Measurements from ENCODE around the gene IQCN.

Gene IQCN, protein sequence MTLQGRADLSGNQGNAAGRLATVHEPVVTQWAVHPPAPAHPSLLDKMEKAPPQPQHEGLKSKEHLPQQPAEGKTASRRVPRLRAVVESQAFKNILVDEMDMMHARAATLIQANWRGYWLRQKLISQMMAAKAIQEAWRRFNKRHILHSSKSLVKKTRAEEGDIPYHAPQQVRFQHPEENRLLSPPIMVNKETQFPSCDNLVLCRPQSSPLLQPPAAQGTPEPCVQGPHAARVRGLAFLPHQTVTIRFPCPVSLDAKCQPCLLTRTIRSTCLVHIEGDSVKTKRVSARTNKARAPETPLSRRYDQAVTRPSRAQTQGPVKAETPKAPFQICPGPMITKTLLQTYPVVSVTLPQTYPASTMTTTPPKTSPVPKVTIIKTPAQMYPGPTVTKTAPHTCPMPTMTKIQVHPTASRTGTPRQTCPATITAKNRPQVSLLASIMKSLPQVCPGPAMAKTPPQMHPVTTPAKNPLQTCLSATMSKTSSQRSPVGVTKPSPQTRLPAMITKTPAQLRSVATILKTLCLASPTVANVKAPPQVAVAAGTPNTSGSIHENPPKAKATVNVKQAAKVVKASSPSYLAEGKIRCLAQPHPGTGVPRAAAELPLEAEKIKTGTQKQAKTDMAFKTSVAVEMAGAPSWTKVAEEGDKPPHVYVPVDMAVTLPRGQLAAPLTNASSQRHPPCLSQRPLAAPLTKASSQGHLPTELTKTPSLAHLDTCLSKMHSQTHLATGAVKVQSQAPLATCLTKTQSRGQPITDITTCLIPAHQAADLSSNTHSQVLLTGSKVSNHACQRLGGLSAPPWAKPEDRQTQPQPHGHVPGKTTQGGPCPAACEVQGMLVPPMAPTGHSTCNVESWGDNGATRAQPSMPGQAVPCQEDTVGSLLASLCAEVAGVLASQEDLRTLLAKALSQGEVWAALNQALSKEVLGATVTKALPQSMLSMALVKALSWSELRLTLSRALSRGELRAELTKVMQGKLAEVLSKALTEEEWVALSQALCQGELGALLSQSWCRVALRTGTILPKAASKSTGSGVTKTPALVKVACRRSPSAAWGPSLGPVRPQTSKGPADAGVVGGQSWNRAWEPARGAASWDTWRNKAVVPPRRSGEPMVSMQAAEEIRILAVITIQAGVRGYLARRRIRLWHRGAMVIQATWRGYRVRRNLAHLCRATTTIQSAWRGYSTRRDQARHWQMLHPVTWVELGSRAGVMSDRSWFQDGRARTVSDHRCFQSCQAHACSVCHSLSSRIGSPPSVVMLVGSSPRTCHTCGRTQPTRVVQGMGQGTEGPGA (N-terminal part only)

DNA sequence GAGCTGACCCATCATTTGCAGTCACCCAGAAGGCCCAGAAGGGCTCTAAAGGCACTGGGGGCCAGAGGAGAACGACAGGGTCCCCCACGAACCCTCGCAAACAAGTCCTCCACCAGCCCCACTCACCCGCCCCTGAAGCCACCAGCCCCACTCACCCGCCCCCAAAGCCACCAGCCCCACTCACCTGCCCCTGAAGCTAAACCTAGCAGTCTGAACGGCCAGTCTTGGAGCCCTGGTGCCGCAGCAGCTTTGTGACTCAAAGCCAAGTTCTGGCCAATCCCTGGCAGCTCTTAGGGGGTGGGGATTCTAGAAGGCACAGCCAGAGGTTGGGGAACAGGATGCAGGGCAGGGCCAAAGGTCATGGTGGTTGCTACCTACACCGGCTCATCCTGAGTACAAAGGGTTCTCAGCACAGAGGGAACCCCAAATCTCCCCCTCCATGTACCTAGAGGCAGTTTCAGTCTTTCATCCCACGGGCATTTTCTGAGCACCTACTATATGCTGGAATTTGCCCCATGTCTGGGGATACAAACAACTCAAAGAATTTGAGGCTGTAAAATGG lies at the start of gene IQCN:
Gene IQCN (minus strand): TSS at position 234 of the 562 bp plus-strand sequence. CDS start 4,974 bp downstream, outside the sequence.
- Histone ChIP-seq H2AFZ (ENCODE audit: low read depth, low read length) (no peak within 1 kb of the TSS), H3K27me3 (ENCODE audit: insufficient read depth, low read length) (no peaks in the 10 kb centered on the region), H3K4me1 (ENCODE audit: insufficient read depth, low read length) (peaks cover 7% of the 10 kb centered on the region), H3K36me3 (ENCODE audit: insufficient read depth, low read length) (peaks cover 15% of the 10 kb centered on the region), H3K4me3 (ENCODE audit: low read length) (no peak within 1 kb of the TSS), H3K9me3 (ENCODE audit: low read length) (no peaks in the 10 kb centered on the region)

- Histone ChIP-seq H2AFZ (ENCODE audit: low read depth, low read length) (peak within 1 kb of the TSS; percentile 53), H3K4me1 (ENCODE audit: insufficient read depth, low read length) (peaks cover 19% of the 10 kb centered on the region), H3K9me3 (ENCODE audit: low read length) (no peaks in the 10 kb centered on the region), H3K36me3 (ENCODE audit: insufficient read depth, low read length) (peaks cover 5% of the 10 kb centered on the region), H3K27me3 (ENCODE audit: insufficient read depth, low read length) (no peaks in the 10 kb centered on the region), H3K4me3 (ENCODE audit: low read length) (peak within 1 kb of the TSS; percentile 95)
These were observed 48.7 kb upstream of the IQCN start, which contains the start of gene LSM4 for GRCh38 chr19:18322759-18323460. LSM4 (minus strand) TSS chr19:18323076; CDS start chr19:18323020, 56 bp downstream.

GRCh38 chr19:18322318-18322758 lies 48.1 kb upstream of the IQCN start:
- H2AFZ ChIP-seq (ENCODE audit: low read depth, low read length) = peak overlapping the region; percentile 49
- no peaks in the 10 kb centered on the region for H3K27me3 ChIP-seq (ENCODE audit: insufficient read depth, low read length)
- H3K4me3 ChIP-seq (ENCODE audit: low read length) = peak overlapping the region; percentile 95
- no peaks in the 10 kb centered on the region for H3K9me3 ChIP-seq (ENCODE audit: low read length)
- H3K36me3 ChIP-seq (ENCODE audit: insufficient read depth, low read length) = peaks cover 5% of the 10 kb centered on the region
- H3K4me1 ChIP-seq (ENCODE audit: insufficient read depth, low read length) = peaks cover 19% of the 10 kb centered on the region

DNA sequence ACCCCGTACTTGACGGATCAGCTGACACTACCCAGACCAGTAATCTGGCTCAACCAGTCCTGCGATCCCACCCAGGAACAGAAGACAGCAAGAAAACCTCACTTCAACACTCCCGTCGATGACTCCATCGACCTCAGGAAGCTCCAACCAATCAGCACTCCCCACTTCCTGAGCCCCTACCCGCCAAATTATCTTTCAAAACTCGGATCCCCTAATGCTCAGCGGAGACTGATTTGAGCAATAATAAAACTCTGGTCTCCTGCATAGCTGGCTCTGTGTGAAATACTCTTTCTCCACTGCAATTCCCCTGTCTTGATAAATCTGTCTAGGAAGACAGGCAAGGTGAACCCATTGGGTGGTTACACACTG lies 47.5 kb upstream of the IQCN start:
- Histone ChIP-seq H3K4me1 (ENCODE audit: insufficient read depth, low read length) (peaks cover 19% of the 10 kb centered on the region), H3K9me3 (ENCODE audit: low read length) (no peaks in the 10 kb centered on the region), H3K36me3 (ENCODE audit: insufficient read depth, low read length) (peaks cover 5% of the 10 kb centered on the region), H3K4me3 (ENCODE audit: low read length) (peak overlapping the region; percentile 95), H3K27me3 (ENCODE audit: insufficient read depth, low read length) (no peaks in the 10 kb centered on the region), H2AFZ (ENCODE audit: low read depth, low read length) (no peak overlapping the region)

DNA sequence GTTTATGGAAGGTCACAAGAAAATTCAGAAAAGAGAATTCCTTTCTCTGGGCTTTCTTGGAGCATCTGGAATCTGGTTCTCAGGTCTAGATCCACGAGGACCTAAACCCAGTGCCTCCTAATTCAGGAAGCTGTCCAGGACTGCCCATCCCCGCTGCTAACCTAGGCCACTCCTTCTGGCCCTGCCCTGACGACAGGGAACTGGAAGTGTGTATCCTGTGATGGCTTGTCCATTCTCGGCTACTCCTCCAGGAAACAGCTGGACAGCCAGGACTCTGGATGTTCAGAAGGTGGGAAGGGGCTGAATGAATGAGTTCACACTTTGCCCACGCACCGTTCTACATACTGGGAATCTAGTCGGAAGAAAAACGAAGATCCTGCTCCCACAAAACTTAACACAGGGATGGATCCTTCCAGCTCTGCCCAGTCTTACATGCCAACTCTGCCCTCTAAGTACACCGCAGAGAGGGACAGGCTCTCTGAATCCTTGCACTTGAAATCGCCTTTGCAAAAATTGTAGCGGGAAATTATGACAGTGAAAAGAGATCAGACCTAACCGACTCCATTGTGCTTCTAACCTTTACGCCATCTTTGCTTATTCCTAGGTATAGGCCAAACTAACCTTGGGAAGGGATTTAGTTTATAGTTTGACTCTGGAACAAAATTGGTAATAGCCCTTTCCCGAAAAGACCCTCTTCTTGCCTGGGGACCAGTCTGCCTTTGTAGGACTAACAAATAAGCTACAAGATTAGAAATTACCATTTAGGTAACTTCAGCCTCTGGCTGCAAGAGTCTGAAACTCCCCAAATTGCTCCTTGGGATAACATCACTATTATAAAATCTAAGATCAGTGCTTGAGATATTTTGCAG lies 46.8 kb upstream of the IQCN start:
- peak overlapping the region; percentile 95 for H3K4me3 ChIP-seq (ENCODE audit: low read length)

GRCh38 chr19:18319591-18320135 lies 45.4 kb upstream of the IQCN start:
- H3K4me3 ChIP-seq (ENCODE audit: low read length) = no peak overlapping the region
- H3K27me3 ChIP-seq (ENCODE audit: insufficient read depth, low read length) = no peaks in the 10 kb centered on the region
- H3K4me1 ChIP-seq (ENCODE audit: insufficient read depth, low read length) = peaks cover 19% of the 10 kb centered on the region
- peaks cover 16% of the 10 kb centered on the region for H3K36me3 ChIP-seq (ENCODE audit: insufficient read depth, low read length)
- H3K9me3 ChIP-seq (ENCODE audit: low read length) = no peaks in the 10 kb centered on the region
- no peak overlapping the region for H2AFZ ChIP-seq (ENCODE audit: low read depth, low read length)

More for the DNA sequence above, 46.8 kb upstream of the IQCN start:
- Histone ChIP-seq H2AFZ (ENCODE audit: low read depth, low read length) (no peak overlapping the region), H3K36me3 (ENCODE audit: insufficient read depth, low read length) (peaks cover 5% of the 10 kb centered on the region), H3K4me1 (ENCODE audit: insufficient read depth, low read length) (peaks cover 19% of the 10 kb centered on the region), H3K9me3 (ENCODE audit: low read length) (no peaks in the 10 kb centered on the region), H3K27me3 (ENCODE audit: insufficient read depth, low read length) (no peaks in the 10 kb centered on the region)

- H3K4me1 ChIP-seq (ENCODE audit: insufficient read depth, low read length) = peaks cover 12% of the 10 kb centered on the region
These were observed 43.9 kb upstream of the IQCN start for GRCh38 chr19:18317961-18318800.

GRCh38 chr19:18313398-18313797 lies 39.1 kb upstream of the IQCN start:
- H3K27me3 ChIP-seq (ENCODE audit: insufficient read depth, low read length) = no peaks in the 10 kb centered on the region
- no peak overlapping the region for H2AFZ ChIP-seq (ENCODE audit: low read depth, low read length)
- no peak overlapping the region for H3K4me3 ChIP-seq (ENCODE audit: low read length)
- H3K9me3 ChIP-seq (ENCODE audit: low read length) = no peaks in the 10 kb centered on the region
- no peaks in the 10 kb centered on the region for H3K4me1 ChIP-seq (ENCODE audit: insufficient read depth, low read length)
- H3K36me3 ChIP-seq (ENCODE audit: insufficient read depth, low read length) = peaks cover 58% of the 10 kb centered on the region

More at GRCh38 chr19:18317961-18318800, 43.9 kb upstream of the IQCN start:
- Histone ChIP-seq H3K9me3 (ENCODE audit: low read length) (no peaks in the 10 kb centered on the region), H3K27me3 (ENCODE audit: insufficient read depth, low read length) (no peaks in the 10 kb centered on the region), H2AFZ (ENCODE audit: low read depth, low read length) (no peak overlapping the region), H3K4me3 (ENCODE audit: low read length) (no peak overlapping the region), H3K36me3 (ENCODE audit: insufficient read depth, low read length) (peaks cover 22% of the 10 kb centered on the region)

- Histone ChIP-seq H3K9me3 (ENCODE audit: low read length) (no peaks in the 10 kb centered on the region), H3K4me3 (ENCODE audit: low read length) (no peak overlapping the region), H3K4me1 (ENCODE audit: insufficient read depth, low read length) (no peaks in the 10 kb centered on the region), H2AFZ (ENCODE audit: low read depth, low read length) (no peak overlapping the region), H3K36me3 (ENCODE audit: insufficient read depth, low read length) (peaks cover 70% of the 10 kb centered on the region), H3K27me3 (ENCODE audit: insufficient read depth, low read length) (no peaks in the 10 kb centered on the region)
These were observed 37.9 kb upstream of the IQCN start for GRCh38 chr19:18312092-18312534.

- Histone ChIP-seq H2AFZ (ENCODE audit: low read depth, low read length) (no peak overlapping the region), H3K36me3 (ENCODE audit: insufficient read depth, low read length) (peaks cover 73% of the 10 kb centered on the region), H3K9me3 (ENCODE audit: low read length) (no peaks in the 10 kb centered on the region), H3K4me3 (ENCODE audit: low read length) (no peak overlapping the region), H3K27me3 (ENCODE audit: insufficient read depth, low read length) (no peaks in the 10 kb centered on the region), H3K4me1 (ENCODE audit: insufficient read depth, low read length) (no peaks in the 10 kb centered on the region)
These were observed 37.3 kb upstream of the IQCN start for GRCh38 chr19:18311502-18312091.
